ENCODE results near the gene KHDRBS1. TPM values are rescaled to one million over a fixed set of nuclear protein-coding genes. Genes with fewer than 3 reads are reported as not detected.
"Not testable (repeated sequence)": the region's sequence is repeated elsewhere in the genome, so short reads cannot be mapped to it uniquely, and the experiment has no call there.

The KHDRBS1 gene
- total RNA-seq, 1 donor from 2014 or later, result 75.1 TPM

DNA sequence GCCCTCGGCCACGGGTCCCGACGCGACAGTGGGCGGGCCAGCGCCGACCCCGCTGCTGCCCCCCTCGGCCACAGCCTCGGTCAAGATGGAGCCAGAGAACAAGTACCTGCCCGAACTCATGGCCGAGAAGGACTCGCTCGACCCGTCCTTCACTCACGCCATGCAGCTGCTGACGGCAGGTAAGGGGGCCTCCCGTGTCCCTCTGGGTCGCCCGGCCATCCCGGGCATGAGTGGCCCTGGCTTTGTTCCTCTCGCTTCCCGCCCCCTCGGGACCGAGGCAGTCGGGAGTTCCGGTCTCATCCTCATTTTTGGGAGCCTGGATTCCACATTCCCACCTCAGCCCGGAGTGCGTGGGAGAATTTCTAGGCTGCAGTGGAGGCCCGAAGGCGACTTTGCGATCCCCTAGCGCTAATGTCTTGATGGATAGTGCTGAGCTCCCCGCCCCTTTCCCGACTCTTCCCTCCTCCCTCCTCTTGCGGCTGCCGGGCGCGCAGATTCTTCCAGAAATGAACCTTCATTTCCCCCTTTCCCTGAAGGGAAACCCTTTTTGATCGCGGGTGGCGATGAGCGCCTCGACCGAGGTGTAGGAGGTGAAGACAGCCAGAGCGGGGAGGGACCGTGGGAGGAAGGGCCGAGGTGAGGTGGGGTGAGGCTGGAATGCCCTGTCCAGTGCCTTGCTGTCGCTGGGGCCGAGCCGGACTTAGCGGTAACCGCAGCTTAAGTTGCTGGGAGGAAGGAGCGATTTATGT lies 705 bp downstream of the KHDRBS1 start:
- peak; percentile 35 for DNase-seq

DNA sequence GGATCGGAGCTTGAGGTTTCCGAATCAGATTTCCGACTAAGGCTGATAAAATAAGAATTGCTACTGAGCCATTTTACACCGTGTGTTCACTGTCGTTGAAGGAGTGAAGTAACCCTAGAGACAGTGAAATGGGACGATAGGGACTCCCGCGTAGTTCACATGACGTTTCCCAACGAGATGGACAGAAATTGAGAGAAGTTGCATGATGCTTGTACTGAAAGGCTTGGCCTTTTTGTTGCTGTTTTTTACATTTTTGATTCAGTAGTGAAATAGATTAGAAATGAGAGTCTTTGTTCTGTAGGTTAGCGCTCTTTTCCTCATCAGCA lies 1.2 kb downstream of the KHDRBS1 start:
- DNase-seq, result no peak

DNA sequence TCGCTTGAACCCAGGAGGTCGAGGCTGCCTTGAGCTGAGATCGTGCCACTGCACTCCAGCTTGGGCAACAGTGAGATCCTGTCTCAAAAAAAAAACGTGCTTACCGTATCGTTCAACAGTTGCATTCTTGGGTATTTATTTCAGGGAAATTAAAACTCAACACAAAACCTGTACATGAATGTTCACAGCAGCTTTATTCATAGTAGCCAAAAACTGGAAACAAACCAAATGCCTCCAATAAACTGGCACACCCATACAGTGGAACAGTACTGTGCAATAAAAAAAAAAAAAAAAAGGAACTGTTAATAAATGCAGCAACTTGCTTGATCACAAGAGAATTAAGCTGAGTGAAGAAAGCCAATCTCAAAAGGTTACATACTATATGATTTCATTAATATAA lies 6.7 kb downstream of the KHDRBS1 start:
- peak; percentile 5 for DNase-seq

DNA sequence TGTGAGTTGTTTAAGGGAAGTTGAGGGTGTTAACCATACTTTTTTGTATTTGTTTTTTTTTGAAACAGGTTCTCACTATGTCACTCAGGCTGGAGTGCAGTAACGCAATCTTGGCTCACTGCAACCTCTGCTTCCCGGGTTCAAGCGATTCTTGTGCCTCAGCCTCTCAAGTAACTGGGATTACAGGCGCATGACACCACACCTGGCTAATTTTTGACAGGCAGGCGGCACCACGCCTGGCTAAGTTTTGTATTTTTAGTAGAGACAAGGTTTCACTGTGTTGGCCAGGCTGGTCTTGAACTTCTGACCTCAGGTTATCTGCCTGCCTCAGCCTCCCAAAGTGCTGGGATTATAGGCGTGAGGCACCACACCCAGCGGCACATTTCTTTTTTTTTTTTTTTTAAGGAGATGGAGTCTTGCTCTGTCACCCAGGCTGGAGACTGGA lies 7.9 kb downstream of the KHDRBS1 start:
- DNase-seq, result not testable (repeated sequence)

GRCh38 chr1:32023351-32023750 lies 9.7 kb downstream of the KHDRBS1 start:
- DNase-seq, result no peak

DNA sequence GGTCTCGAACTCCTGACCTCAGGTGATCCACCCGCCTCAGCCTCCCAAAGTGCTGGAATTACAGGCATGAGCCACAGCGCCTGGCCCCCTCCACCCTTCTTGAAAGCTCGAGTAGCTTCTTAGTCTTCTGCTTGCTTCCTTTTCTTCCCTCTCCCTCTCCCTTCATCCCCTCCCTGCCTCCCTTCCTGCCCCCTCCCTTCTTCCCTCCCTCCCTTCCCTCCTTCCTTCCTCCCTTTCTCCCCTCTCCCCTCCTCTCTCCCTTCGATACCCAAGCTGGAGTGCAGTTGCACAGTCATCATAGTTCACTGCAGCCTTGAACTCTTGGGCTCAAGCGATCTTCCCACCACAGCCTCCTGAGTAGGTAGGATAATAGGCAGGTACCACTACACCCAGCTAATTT lies 11.8 kb downstream of the KHDRBS1 start:
- no peak for DNase-seq

DNA sequence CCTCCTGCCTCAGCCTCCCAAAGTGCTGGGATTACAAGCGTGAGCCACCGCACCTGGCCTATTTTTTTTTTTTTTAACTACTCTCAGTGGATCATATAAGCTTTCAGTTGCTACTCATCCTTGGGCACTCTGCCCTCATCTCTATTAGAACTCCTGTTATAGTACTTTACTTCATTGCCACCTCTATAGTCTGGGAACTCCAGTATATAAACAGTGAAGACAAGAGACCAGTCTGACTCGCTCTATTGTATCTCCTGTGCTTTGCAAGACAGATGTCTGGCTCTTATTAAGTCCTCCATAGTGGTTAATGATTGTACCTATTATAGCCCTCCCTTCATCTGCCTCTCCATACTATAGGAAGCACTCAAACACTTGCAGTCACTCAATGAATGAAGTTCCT lies 15.1 kb downstream of the KHDRBS1 start:
- no peak for DNase-seq

DNA sequence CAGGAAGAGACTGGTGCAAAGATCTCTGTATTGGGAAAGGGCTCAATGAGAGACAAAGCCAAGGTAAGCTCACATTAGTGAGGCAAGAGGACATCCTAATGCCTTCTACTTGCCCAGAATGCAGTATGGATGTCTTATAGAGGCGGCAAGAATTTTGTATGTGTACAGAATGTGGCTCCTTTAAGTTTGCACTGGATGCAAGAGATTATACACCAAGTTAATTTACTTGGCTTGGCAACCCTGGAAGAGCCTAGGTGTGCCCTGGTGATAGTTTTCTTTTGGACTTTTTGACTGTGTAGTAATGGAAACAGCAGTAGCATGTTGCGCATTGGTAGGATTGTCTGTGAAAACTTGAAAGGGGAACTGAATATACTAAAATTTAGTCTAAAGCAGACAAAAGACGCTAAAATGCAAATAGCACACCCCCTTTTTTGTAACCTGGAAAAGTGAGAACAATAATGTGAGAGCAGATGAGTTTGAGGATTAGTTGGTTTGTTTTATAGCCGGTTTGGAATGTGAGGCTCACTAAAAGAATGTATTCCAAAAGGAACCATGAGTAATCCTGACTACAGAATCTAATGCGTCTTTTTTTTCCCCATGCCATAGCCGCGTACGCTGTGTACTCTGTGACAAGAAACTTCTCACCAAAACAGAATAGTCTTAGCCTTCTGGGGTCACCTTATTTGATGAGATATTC lies 18.1 kb downstream of the KHDRBS1 start:
- no peak for DNase-seq

DNA sequence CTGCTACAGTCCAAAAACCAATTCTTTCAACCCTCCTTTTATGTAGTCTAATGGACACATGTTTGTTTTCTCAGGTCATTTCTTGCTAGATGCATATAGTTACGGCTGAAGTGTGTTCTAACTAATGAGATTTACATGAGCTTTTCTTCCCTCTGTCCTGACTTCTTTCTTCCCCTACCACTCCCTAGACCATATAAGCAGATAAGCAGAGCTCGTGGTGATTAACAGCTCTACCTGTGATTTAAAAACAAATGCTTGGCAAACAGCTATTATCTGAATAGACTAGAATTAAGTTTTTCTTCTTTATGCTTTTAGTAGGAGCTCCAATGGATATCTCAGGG lies 18.6 kb downstream of the KHDRBS1 start:
- DNase-seq, result no peak

GRCh38 chr1:32035119-32035518 lies 21.5 kb downstream of the KHDRBS1 start:
- DNase-seq, result no peak

GRCh38 chr1:32040711-32041110 lies 27.0 kb downstream of the KHDRBS1 start:
- peak; percentile 20 for DNase-seq

GRCh38 chr1:32042330-32042729 lies 28.7 kb downstream of the KHDRBS1 start:
- DNase-seq, result no peak

- no peak for DNase-seq
Observed at GRCh38 chr1:32044234-32044633, 30.6 kb downstream of the KHDRBS1 start.

- DNase-seq, result no peak
Observed at GRCh38 chr1:32045772-32046171, 32.1 kb downstream of the KHDRBS1 start.

GRCh38 chr1:32047701-32048100 lies 34.0 kb downstream of the KHDRBS1 start:
- DNase-seq, result no peak

- DNase-seq, result no peak
Observed at GRCh38 chr1:32048440-32048839, 34.8 kb downstream of the KHDRBS1 start.

GRCh38 chr1:32051706-32052105 lies 38.0 kb downstream of the KHDRBS1 start:
- no peak for DNase-seq

GRCh38 chr1:32052887-32053286 lies 39.2 kb downstream of the KHDRBS1 start:
- DNase-seq, result no peak

GRCh38 chr1:32055416-32055815 lies 41.7 kb downstream of the KHDRBS1 start:
- DNase-seq, result no peak

DNA sequence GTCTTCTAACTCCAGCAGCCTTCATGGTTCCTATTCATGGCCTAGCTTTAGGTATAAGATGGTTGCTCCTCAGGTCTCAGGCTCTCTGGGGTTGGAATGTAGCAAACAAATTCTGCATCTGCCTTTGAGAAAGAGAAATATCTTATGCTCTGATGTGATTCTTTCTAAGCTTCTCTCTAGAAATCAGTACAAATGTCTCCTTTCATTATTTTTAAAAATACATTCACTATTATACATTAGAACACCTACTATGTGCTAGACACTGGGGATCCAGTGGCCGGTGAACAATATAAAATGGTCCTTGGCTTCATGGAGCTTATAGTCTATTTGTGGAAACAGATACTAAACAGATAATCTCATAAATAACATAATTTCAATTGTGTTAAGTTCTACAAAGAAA lies 42.9 kb downstream of the KHDRBS1 start:
- DNase-seq, result no peak

DNA sequence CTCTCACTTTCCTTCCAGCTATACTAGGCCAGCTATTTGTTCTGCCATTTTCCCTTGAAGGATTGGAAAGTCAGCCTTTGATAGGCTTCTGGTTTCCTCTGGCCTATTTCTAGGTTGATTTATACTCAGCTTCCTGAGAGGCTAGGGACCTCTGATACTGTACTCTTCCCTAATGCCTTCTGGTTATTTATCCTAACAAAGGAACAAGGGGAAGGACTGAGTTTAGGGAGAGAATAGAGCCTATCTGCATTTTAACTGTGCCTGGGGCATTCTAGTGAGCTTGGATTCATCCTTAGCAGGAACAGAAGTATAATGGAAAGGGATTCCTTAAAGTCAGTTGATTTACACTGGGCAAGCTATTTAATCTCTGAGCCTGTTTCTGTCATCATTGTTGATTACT lies 47.2 kb downstream of the KHDRBS1 start:
- DNase-seq, result no peak

DNA sequence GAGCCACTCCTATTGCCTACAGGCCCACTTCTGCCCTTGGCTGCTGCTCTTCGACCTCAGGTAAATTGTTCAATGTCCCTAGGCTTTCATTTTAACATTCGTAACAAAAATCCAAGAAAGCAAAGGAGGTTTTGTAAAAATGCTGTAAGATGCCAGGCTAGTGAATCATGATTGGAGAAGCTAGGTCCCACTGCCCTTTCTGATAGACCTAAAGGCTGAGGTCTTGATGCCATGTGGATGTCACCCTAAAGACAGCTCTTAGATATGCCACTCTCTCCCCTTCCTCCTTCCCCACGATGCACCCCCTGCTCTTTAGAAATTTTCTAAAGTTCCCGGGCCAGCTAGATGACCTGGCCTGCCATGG lies 49.2 kb downstream of the KHDRBS1 start:
- no peak for DNase-seq

- DNase-seq, result peak; percentile 83
Observed at GRCh38 chr1:32063261-32063681, 49.6 kb downstream of the KHDRBS1 start.
